Activated naive CD8-positive, alpha-beta T cell treated with anti-CD3 and anti-CD28 coated beads for 36 hours (primary cell): ENCODE data around the gene PDE11A. TPM values are rescaled to one million over a fixed set of nuclear protein-coding genes. Genes with fewer than 3 reads are reported as not detected.

ENCODE experiments used
- DNase-seq: peaks from one replicate; pipeline ENCODE4 v3.0.0; 2021
- H3K27ac Mint-ChIP-seq: one replicate; pipeline ENCODE4 v1.8.0; 2022; ENCODE audit warnings: mild to moderate bottlenecking, moderate library complexity, mixed read lengths
- H3K27me3 Mint-ChIP-seq: one replicate; pipeline ENCODE4 v1.8.0; 2022; ENCODE audit warnings: mild to moderate bottlenecking, mixed read lengths
- H3K36me3 Mint-ChIP-seq: one replicate; pipeline ENCODE4 v1.8.0; 2021; ENCODE audit warnings: mild to moderate bottlenecking, mixed read lengths
- H3K4me1 Mint-ChIP-seq: one replicate; pipeline ENCODE4 v1.8.0; 2021; ENCODE audit warnings: mixed read lengths
- H3K4me3 Mint-ChIP-seq: one replicate; pipeline ENCODE4 v1.8.0; 2022; ENCODE audit warnings: mild to moderate bottlenecking, moderate library complexity, mixed read lengths
- H3K9me3 Mint-ChIP-seq: one replicate; pipeline ENCODE4 v1.8.0; 2022; ENCODE audit warnings: mixed read lengths
- total RNA-seq, 2 experiments: library from RNA; stranded (reverse); gene quantifications; one replicate each; pipeline ENCODE4 v1.2.3, GENCODE V29; 2021

PDE11A gene
- total RNA-seq, 2 experiments from 2014 or later: 0.10 TPM; not detected in 1

DNA sequence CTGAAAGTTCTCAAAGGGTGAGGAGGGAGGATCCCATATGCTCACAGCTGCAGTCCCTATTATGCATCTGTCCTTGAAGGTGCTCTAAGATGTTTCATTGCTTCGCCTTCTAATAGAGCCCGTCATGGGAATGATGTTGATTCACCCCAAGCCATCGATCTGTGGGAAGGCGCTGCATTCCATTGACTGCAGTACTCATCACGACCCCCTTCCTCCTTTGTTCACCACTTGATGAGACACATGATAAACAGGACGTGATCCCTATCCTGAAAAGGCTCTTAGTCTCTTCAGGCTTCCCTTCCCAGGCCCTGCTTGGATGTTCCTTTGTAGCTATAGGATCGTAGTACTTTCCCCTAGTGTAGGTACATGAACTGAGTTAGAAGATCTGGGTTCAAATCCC, 498.2 kb downstream of the PDE11A start:
- peaks cover 7% of the 10 kb centered on the region for H3K27me3 Mint-ChIP-seq
- DNase-seq: no peak
- H3K36me3 Mint-ChIP-seq: no peaks in the 10 kb centered on the region
- no peaks in the 10 kb centered on the region for H3K4me1 Mint-ChIP-seq
- no peak overlapping the region for H3K4me3 Mint-ChIP-seq
- no peaks in the 10 kb centered on the region for H3K9me3 Mint-ChIP-seq
- no peak overlapping the region for H3K27ac Mint-ChIP-seq

Other genes starting within 250 kb of the PDE11A start
- 10 to 100 TPM; 12.0 to 13.5 TPM for gene RBM45, start 39.7 kb upstream of the PDE11A start, total RNA-seq
- 1 to 10 TPM; 3.1 to 3.7 TPM for gene OSBPL6, start 121.7 kb upstream of the PDE11A start, total RNA-seq